ENCODE data around the gene HSH2D.
"Not testable (repeated sequence)": the region's sequence is repeated elsewhere in the genome, so short reads cannot be mapped to it uniquely, and the experiment has no call there.

The HSH2D gene, protein sequence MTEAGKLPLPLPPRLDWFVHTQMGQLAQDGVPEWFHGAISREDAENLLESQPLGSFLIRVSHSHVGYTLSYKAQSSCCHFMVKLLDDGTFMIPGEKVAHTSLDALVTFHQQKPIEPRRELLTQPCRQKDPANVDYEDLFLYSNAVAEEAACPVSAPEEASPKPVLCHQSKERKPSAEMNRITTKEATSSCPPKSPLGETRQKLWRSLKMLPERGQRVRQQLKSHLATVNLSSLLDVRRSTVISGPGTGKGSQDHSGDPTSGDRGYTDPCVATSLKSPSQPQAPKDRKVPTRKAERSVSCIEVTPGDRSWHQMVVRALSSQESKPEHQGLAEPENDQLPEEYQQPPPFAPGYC

DNA sequence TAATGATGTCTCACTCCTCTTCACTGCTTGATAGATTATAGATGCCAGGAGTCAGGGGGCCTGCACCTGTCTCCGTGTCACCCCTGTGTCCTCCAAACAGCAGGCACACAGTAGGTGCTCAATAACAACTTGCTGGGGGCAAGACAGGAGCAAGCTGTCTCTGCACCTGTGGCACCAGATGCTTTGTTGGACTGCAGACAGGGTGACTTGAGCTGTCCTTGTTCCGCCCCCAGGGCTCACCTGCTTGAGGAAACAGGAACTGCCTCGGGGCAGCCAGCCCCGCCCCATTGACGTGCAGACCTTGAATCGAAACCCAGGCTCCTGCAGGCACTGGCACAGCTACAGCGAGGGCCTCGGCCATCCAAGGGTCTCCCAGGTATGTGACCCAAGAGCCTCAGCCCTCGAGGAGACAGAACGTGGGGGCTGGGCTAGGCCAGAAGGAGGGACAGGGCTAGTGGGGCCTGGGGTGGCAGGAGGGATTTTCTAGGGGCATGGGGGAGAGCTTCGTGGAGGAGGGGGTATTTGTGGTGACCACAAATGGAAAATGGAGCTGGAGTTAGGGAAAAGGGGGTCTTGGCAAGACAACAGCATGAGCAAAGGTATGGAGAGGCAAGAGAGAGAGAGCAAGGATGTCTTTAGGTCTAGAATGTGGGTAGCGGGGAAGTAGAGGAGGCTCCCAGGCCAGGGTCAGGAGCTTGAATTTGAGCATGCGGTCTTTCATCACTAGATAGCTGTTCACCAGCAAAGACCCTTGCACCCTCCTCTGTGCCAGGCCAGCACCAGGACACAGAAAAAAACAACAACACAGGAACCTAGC is at the start of gene HSH2D:
Gene HSH2D (plus strand): TSS at position 287 of the 817 bp plus-strand sequence. CDS start 5,066 bp downstream, outside the sequence.
- H3K4me3 Mint-ChIP-seq, result peak within 1 kb of the TSS; percentile 94
- CTCF ChIA-PET, result interaction anchor here (1.3 to 1.6 kb wide), 5 partner anchors 42 to 239 kb away, joined by 3 to 9 read pairs (median 5); partner anchors contain the start of genes FAM32A and TPM4
- no peaks in the 10 kb centered on the region for H3K9me3 Mint-ChIP-seq
- DNase-seq, result peak; percentile 92
- H3K27me3 Mint-ChIP-seq, result peaks cover 4% of the 10 kb centered on the region
- H3K36me3 Mint-ChIP-seq, result peaks cover 18% of the 10 kb centered on the region
- peak within 1 kb of the TSS; percentile 97 for H3K27ac Mint-ChIP-seq
- H3K4me1 Mint-ChIP-seq, result peaks cover 66% of the 10 kb centered on the region

DNA sequence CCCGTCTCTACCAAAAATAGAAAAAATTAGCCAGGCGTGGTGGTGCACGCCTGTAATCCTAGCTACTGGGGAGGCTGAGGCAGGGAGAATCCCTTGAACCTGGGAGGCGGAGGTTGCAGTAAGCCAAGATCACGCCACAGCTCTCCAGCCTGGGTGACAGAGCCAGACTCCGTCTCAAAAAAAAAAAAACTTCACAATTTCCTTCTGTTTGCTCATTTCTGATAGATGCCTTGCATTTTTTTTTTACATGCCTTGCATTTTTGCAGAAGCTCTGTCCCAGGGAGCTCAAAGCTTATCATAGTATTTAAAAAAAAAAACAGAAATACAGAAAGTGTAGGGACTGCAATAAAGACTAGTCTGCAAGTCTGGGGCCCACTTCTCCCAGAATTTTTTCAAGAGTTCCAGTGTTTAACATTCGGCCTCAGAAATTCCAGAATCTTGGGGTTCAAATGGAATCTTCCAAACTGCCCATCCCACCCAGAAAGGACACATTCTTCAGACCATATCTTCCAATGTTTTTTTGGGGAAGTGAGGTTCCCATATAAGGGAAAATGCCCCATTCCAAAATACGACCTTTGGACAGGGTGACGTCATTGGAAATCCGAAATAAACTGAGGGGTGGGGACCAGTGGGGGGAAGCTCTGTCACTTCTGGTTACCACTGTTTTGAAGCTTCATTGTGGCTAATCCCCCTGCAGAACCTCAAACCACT is 49.0 kb upstream of the HSH2D start:
- Mint-ChIP-seq H3K4me1 (peaks cover 42% of the 10 kb centered on the region), H3K4me3 (no peak overlapping the region), H3K27ac (peak overlapping the region; percentile 79), H3K36me3 (peaks cover 73% of the 10 kb centered on the region), H3K9me3 (no peaks in the 10 kb centered on the region), H3K27me3 (no peaks in the 10 kb centered on the region)
- no peak for DNase-seq
- CTCF ChIA-PET, result interaction anchor here (1.2 to 2.5 kb wide), 3 partner anchors 10 to 31 kb away, joined by 5 to 12 read pairs (median 5); no protein-coding TSS in a partner anchor

DNA sequence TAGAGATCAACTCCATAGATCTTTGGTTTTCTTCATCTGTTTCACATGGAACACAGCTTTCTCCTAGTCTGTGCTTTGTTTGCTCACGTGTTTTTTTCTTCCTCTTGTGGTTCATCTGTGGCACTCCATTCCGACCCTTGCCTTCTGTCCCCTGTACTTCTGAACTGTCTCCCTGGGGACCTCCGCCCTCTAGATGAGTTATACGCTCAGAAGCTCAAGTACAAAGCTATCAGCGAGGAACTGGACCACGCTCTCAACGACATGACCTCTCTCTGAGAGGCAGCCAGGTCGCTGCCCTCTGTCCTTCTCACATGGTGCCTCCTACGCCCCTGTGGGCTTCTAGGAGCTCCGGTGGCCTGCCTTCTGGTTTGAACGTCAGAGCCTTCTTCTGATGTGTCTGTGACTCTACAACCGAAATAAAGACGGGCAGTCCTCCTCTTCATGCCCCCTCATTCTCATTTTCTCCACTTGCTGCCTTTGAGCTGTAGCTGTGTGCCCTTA is 48.4 kb upstream of the HSH2D start:
- Mint-ChIP-seq H3K4me1 (peaks cover 39% of the 10 kb centered on the region), H3K9me3 (no peaks in the 10 kb centered on the region), H3K36me3 (peaks cover 74% of the 10 kb centered on the region), H3K27me3 (no peaks in the 10 kb centered on the region), H3K27ac (peak overlapping the region; percentile 79), H3K4me3 (no peak overlapping the region)
- DNase-seq, result no peak
- CTCF ChIA-PET, result interaction anchor here (0.7 to 2.5 kb wide), 6 partner anchors 9 to 465 kb away, joined by 4 to 12 read pairs (median 5); no protein-coding TSS in a partner anchor

DNA sequence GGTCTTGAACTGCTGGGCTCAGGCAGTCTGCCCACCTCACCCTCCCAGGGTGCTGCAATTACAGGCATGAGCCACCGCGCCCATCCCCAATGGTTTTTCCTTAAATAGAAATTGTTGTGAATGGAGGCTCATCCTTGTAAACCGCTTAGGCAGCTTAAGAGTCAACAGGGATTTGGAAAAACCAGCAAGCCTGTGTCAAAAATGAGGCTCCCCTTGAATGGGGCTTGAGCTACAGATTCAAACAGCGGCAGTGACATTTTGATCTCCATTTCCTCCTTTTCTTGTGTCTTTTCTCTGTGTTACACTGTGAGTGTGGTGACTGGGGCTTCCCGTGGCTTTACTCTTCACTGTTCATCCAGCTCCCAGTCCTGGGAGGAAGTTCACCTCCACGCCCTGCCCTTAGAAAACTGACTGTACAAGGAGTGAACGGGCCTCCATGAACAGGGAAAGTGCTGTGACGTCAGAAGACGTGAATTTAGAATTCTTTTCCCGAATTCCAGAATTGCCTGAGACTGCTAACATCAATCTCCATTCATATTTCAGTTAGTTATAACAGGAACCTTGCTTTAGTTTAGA is 47.1 kb upstream of the HSH2D start:
- peaks cover 39% of the 10 kb centered on the region for H3K4me1 Mint-ChIP-seq

DNA sequence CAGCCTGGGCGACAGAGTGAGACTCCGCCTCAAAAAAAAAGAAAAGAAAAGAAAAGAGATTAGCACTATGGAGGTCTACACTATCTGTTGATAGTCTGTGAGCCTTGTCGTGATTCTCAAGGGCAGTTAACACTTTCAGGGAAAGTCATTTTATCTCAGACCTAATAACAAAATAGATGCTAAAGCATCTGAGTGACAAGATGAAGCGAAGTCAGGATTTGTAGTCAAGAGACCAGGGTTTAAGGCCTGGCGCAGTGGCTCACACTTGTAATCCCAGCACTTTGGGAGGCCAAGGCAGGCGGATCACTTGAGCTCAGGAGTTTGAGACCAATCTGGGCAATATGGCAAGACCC is 45.1 kb upstream of the HSH2D start:
- CTCF ChIA-PET, result interaction anchor here (1.0 to 1.7 kb wide), 3 partner anchors 13 to 57 kb away, joined by 3 to 4 read pairs (median 4); no protein-coding TSS in a partner anchor
- H3K36me3 Mint-ChIP-seq, result peaks cover 79% of the 10 kb centered on the region
- H3K27ac Mint-ChIP-seq, result peak overlapping the region; percentile 49
- H3K9me3 Mint-ChIP-seq, result no peaks in the 10 kb centered on the region
- peaks cover 33% of the 10 kb centered on the region for H3K4me1 Mint-ChIP-seq
- no peak for DNase-seq
- H3K4me3 Mint-ChIP-seq, result no peak overlapping the region
- H3K27me3 Mint-ChIP-seq, result no peaks in the 10 kb centered on the region

More for the DNA sequence above, 47.1 kb upstream of the HSH2D start:
- no peaks in the 10 kb centered on the region for H3K27me3 Mint-ChIP-seq
- CTCF ChIA-PET, result interaction anchor here (0.6 to 2.5 kb wide), 5 partner anchors 10 to 290 kb away, joined by 3 to 12 read pairs (median 4); no protein-coding TSS in a partner anchor
- H3K4me3 Mint-ChIP-seq, result no peak overlapping the region
- peaks cover 78% of the 10 kb centered on the region for H3K36me3 Mint-ChIP-seq
- DNase-seq, result no peak
- H3K27ac Mint-ChIP-seq, result peak overlapping the region; percentile 80
- no peaks in the 10 kb centered on the region for H3K9me3 Mint-ChIP-seq

DNA sequence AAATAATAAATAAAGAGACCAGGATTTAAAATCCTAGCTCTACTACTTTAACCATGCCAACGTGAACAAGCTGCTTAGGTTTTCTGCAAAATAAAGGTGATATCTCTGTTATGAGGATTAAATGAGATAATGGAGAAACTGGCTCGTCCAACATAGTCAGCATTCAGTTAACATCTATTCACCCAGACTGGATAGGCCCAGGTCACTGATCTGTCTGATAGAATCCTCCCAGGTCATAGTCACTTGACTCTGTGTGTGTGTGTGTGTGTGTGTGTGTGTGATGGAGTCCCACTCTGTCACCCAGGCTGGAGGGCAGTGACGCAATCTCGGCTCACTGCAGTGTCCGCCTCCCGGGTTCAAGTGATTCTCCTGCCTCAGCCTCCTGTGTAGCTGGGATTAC is 44.7 kb upstream of the HSH2D start:
- Mint-ChIP-seq H3K27me3 (no peaks in the 10 kb centered on the region), H3K36me3 (peaks cover 78% of the 10 kb centered on the region), H3K9me3 (no peaks in the 10 kb centered on the region), H3K4me3 (no peak overlapping the region), H3K4me1 (peaks cover 30% of the 10 kb centered on the region), H3K27ac (no peak overlapping the region)
- CTCF ChIA-PET, result interaction anchor here (1.0 to 1.7 kb wide), 3 partner anchors 12 to 57 kb away, joined by 3 to 4 read pairs (median 4); no protein-coding TSS in a partner anchor
- no peak for DNase-seq

DNA sequence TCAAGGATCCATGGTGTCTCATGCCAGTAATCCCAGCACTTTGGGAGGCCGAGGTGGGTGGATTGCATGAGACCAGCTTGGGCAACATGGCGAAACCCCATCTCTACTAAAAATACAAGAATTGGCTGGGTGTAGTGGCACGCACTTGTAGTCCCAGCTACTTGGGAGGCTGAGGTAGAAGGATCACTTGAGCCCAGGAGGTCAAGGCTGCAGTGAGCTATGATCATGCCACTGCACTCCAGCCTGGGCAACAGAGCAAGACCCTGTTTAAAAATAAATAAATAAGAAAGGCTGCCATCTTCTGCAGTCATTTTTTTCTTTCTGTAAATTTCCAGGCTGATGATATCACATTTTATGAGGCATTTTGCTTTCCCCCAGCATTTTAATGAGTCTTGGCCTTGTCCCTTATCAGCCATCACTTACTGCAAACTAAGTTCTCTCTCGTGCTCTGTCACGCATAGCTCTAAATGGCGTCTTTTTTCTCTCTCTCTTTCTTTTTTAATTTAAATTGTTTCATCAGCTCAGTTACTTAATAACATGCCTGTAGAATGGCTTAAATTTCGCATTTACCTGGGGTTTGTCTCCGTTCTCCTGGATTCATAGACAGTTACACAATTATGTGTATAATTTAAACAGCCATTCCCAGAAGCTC is 44.0 kb upstream of the HSH2D start:
- not testable (repeated sequence) for DNase-seq, H3K27me3 Mint-ChIP-seq, H3K27ac Mint-ChIP-seq, H3K4me3 Mint-ChIP-seq, H3K9me3 Mint-ChIP-seq
- H3K4me1 Mint-ChIP-seq, result peaks cover 26% of the 10 kb centered on the region
- peaks cover 75% of the 10 kb centered on the region for H3K36me3 Mint-ChIP-seq
- CTCF ChIA-PET, result interaction anchor here (0.9 to 1.7 kb wide), 4 partner anchors 12 to 58 kb away, joined by 3 to 4 read pairs (median 4); no protein-coding TSS in a partner anchor

DNA sequence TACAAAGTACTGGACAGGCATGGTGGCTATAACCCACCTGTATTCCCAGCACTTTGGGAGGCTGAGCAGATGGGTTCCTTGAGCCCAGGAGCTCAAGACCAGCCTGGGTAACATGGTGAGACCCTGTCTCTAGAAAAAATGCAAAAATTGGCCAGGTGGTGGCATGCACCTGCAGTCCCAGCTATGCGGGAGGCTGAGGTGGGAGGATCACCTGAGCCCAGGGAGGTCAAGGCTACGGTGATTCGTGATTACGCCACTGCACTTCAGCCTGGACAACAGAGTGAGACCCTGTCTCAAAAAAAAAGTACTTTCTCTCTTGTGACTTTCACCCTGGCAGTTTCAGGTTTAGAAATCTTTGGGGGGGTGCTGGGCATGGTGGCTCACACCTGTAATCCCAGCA is 43.0 kb upstream of the HSH2D start:
- Mint-ChIP-seq H3K4me3 (no peak overlapping the region), H3K27me3 (no peaks in the 10 kb centered on the region), H3K4me1 (peaks cover 19% of the 10 kb centered on the region), H3K27ac (no peak overlapping the region), H3K9me3 (no peaks in the 10 kb centered on the region), H3K36me3 (peaks cover 68% of the 10 kb centered on the region)
- DNase-seq, result no peak
- CTCF ChIA-PET, result no interaction called here

DNA sequence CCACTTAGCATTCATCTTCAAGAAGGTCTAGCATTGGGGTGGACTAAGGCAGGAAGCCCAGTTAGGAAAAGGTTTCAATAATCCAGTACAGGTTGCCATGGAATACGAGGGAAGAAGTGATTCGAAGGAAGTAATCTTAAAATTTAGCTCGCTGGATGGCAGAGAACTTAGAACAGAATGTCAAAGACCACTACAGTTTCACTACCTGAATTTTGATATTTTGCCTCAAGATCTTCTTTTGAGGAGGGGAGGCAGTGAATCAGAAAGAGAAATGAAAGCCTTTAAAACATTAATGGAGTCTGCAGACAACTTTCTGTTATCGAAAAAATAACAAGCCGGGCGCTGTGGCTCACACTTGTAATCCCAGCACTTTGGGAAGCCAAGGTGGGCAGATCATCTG is 38.8 kb upstream of the HSH2D start:
- no peaks in the 10 kb centered on the region for H3K27me3 Mint-ChIP-seq
- peaks cover 3% of the 10 kb centered on the region for H3K4me1 Mint-ChIP-seq
- CTCF ChIA-PET, result interaction anchor here (0.7 to 1.9 kb wide), 3 partner anchors 10 to 63 kb away, joined by 3 to 7 read pairs (median 5); no protein-coding TSS in a partner anchor
- no peaks in the 10 kb centered on the region for H3K9me3 Mint-ChIP-seq
- H3K4me3 Mint-ChIP-seq, result no peak overlapping the region
- no peak overlapping the region for H3K27ac Mint-ChIP-seq
- H3K36me3 Mint-ChIP-seq, result peaks cover 37% of the 10 kb centered on the region
- DNase-seq, result no peak

DNA sequence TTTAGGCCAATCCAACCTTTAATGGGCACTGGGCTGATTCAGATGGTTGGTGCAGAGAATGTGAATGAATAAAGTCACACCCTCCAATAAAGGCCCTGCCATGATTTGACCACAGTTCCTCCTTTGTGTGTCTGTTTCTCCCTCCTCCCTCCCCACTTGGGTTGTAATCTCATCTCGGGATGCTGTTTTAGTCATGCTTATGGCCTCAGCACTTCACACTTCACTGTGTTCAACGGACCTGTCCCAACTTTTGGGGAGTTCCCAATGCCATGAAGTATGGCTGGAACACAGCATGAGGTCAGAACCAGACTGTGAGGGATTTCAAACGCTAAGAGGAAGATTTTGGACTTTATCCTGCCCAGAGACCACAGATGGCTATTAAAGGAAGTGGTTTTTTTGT is 37.4 kb upstream of the HSH2D start:
- no peaks in the 10 kb centered on the region for H3K9me3 Mint-ChIP-seq
- peaks cover 6% of the 10 kb centered on the region for H3K4me1 Mint-ChIP-seq
- H3K27ac Mint-ChIP-seq, result no peak overlapping the region
- no peak overlapping the region for H3K4me3 Mint-ChIP-seq
- H3K27me3 Mint-ChIP-seq, result no peaks in the 10 kb centered on the region
- CTCF ChIA-PET, result interaction anchor here (0.6 to 1.4 kb wide), 2 partner anchors 22 to 35 kb away, joined by 3 to 5 read pairs; no protein-coding TSS in a partner anchor
- no peak for DNase-seq
- H3K36me3 Mint-ChIP-seq, result peaks cover 26% of the 10 kb centered on the region

DNA sequence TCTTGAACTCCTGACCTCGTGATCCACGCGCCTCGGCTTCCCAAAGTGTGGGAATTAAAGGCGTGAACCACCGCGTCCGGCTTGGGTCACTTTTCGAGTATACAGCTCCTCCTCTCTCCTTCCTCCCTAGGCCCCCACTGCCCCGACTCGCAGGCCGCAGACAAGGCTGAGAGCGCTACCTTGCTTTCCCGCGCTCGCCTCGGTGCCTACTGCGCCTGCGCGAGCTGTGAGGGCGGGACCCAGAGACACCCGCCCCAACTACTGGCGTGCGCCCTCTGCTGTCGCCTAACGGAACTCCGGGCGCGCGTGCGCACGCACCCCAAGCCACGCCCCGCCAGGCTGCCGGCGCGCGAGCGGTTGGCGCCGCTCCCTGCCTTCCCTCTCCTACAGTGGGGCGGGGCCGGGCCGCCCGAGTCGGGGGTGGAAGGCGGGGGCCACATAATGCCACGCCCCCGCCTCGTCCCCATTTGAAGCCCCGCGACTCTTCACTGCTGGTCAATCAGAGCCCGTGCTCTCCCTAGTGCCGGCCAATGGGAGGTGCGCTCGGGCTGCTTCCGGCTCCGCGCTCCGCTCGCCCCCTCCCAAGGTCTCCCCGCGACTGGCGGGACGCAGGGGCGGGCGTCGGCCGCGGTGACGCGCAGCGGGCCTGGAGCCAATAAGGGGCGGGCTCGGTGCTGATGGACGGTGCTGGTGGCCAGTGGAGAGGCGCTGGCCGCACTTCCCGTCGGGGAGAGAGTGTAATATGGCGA is 32.2 kb upstream of the HSH2D start, which contains the start of gene RAB8A:
Gene RAB8A (plus strand): TSS at position 730 of the 749 bp plus-strand sequence. CDS start 13 bp downstream, at position 743.
- Mint-ChIP-seq H3K27ac (peak within 1 kb of the TSS; percentile 97), H3K9me3 (no peaks in the 10 kb centered on the region), H3K4me1 (peaks cover 39% of the 10 kb centered on the region), H3K4me3 (peak within 1 kb of the TSS; percentile 99), H3K36me3 (peaks cover 21% of the 10 kb centered on the region), H3K27me3 (no peaks in the 10 kb centered on the region)
- CTCF ChIA-PET, result interaction anchor here (0.6 to 2.0 kb wide), 9 partner anchors 12 to 307 kb away, joined by 3 to 9 read pairs (median 4); no protein-coding TSS in a partner anchor
- peak; percentile 98 for DNase-seq

Measured in activated naive CD4-positive, alpha-beta T cell treated with anti-CD3 and anti-CD28 coated beads, Interleukin-2, amount 10 ng/mL, durations not matched to agents 7 days and 5 days (primary cell).